ENCODE results near the gene RHOBTB1. TPM values are rescaled to one million over a fixed set of nuclear protein-coding genes. Genes with fewer than 3 reads are reported as not detected.

The RHOBTB1 gene
- total RNA-seq, 2 experiments from 2014 or later = not detected

DNA sequence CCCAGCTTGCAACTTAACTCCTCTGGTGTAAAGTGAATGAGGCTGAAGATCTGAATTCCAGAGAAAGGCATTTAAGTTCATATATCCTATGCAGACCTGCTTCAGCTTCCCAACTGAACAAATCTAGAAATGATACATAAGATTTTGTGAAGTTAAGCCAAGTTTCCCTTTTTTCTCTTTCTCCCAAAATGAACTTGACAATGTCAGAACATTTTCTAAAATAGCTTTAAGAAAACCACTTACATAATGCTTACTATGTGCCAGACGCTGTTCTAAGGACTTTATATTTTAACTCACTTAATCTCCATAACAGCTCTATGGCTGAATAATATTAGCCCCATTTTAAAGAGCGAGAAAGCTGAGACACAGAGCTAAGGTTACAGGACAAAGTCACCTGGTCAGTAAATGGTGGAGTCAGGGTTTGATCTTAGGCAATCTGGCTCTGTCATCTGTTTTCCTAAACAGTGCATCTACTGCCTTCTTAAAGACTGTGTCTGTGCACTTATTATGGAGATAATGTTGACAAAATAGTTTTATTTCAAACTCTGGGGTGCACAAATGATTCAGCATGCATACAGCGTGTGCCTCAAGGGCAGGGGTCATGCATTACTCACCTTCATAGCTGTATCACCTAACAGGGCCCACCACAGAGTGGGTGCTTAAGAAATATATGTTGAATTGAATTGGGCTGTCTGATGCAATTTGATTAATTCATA lies 66.8 kb downstream of the RHOBTB1 start:
- no peaks in the 10 kb centered on the region for H3K79me2 ChIP-seq (ENCODE audit: insufficient read depth, low read depth, low read length)
- H2AFZ ChIP-seq (ENCODE audit: low read length) = no peak overlapping the region
- POLR2A ChIA-PET = interaction anchor here (0.6 to 1.7 kb wide), 3 partner anchors 17 to 416 kb away, joined by 3 to 5 read pairs (median 4); no protein-coding TSS in a partner anchor
- H3K9me2 ChIP-seq (ENCODE audit: insufficient read depth, low read length) = no peaks in the 10 kb centered on the region
- H4K20me1 ChIP-seq (ENCODE audit: insufficient read depth, low read length) = no peaks in the 10 kb centered on the region
- H3K9me3 ChIP-seq (ENCODE audit: low read length) = no peaks in the 10 kb centered on the region
- intact Hi-C loops (cut with micrococcal nuclease; ENCODE audit: unreplicated experiment) = no loop called here
- no peaks in the 10 kb centered on the region for H3K4me1 ChIP-seq (ENCODE audit: insufficient read depth, low read length, poor library complexity, severe bottlenecking)
- no peak overlapping the region for H3K4me3 ChIP-seq (ENCODE audit: low read depth, low read length, poor library complexity, severe bottlenecking)
- CTCF ChIA-PET (ENCODE audit: unreplicated experiment) = no interaction called here
- H3K4me2 ChIP-seq (ENCODE audit: low read length) = no peak overlapping the region
- no TSS peak for BruUV-seq (replicated peaks)
- no peak overlapping the region for H3K27ac ChIP-seq (ENCODE audit: low read depth, low read length, poor library complexity, severe bottlenecking)
- TF ChIP-seq CTCF (conservative IDR thresholded peaks at IDR 0.05; ENCODE audit: low read length) = no peak
- TF ChIP-seq EZH2phosphoT487 (IDR thresholded peaks at IDR 0.05; ENCODE audit: borderline replicate concordance, low read depth, low read length) = no peak
- no peak for DNase-seq (ENCODE audit: low spot score)
- H3K36me3 ChIP-seq (ENCODE audit: insufficient read depth, low read length) = no peaks in the 10 kb centered on the region

- no TSS peak for BruUV-seq (replicated peaks)
- Histone ChIP-seq H3K79me2 (ENCODE audit: insufficient read depth, low read depth, low read length) (no peaks in the 10 kb centered on the region), H3K9me2 (ENCODE audit: insufficient read depth, low read length) (no peaks in the 10 kb centered on the region), H3K27ac (ENCODE audit: low read depth, low read length, poor library complexity, severe bottlenecking) (no peak overlapping the region), H4K20me1 (ENCODE audit: insufficient read depth, low read length) (no peaks in the 10 kb centered on the region), H3K4me2 (ENCODE audit: low read length) (no peak overlapping the region), H3K4me3 (ENCODE audit: low read depth, low read length, poor library complexity, severe bottlenecking) (no peak overlapping the region), H2AFZ (ENCODE audit: low read length) (no peak overlapping the region), H3K9me3 (ENCODE audit: low read length) (no peaks in the 10 kb centered on the region), H3K36me3 (ENCODE audit: insufficient read depth, low read length) (no peaks in the 10 kb centered on the region), H3K4me1 (ENCODE audit: insufficient read depth, low read length, poor library complexity, severe bottlenecking) (no peaks in the 10 kb centered on the region)
- DNase-seq (ENCODE audit: low spot score) = no peak
- intact Hi-C loops (cut with micrococcal nuclease; ENCODE audit: unreplicated experiment) = no loop called here
- TF ChIP-seq EZH2phosphoT487 (IDR thresholded peaks at IDR 0.05; ENCODE audit: borderline replicate concordance, low read depth, low read length) = no peak
- TF ChIP-seq CTCF (conservative IDR thresholded peaks at IDR 0.05; ENCODE audit: low read length) = no peak
- CTCF ChIA-PET (ENCODE audit: unreplicated experiment) = no interaction called here
- POLR2A ChIA-PET = no interaction called here
These were observed 70.2 kb downstream of the RHOBTB1 start for GRCh38 chr10:60873758-60874157.

DNA sequence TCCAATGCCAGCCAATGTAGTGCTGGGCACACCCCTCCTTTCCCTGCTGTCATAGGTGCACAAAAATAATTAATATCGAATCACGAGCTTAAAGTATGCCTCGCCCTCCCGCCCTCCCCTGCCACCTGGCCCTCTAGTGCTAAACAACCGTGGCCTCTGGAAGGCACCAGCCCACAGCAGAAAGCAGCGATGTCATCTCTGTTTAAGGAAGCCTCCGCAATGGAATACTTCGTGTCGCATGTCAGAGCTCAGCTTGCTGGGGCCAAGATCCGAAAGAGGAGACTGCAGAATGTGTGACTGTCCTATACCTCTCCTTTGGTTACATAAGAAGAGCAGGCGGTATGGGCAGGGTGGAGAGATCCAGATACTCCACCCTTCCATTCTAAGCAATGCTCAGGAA lies 71.5 kb downstream of the RHOBTB1 start:
- Histone ChIP-seq H3K4me1 (ENCODE audit: insufficient read depth, low read length, poor library complexity, severe bottlenecking) (no peaks in the 10 kb centered on the region), H3K4me2 (ENCODE audit: low read length) (no peak overlapping the region)

More for the DNA sequence above, 71.5 kb downstream of the RHOBTB1 start:
- Histone ChIP-seq H3K4me3 (ENCODE audit: low read depth, low read length, poor library complexity, severe bottlenecking) (no peak overlapping the region), H3K9me3 (ENCODE audit: low read length) (no peaks in the 10 kb centered on the region), H2AFZ (ENCODE audit: low read length) (no peak overlapping the region), H4K20me1 (ENCODE audit: insufficient read depth, low read length) (no peaks in the 10 kb centered on the region), H3K27ac (ENCODE audit: low read depth, low read length, poor library complexity, severe bottlenecking) (no peak overlapping the region), H3K36me3 (ENCODE audit: insufficient read depth, low read length) (no peaks in the 10 kb centered on the region), H3K9me2 (ENCODE audit: insufficient read depth, low read length) (no peaks in the 10 kb centered on the region), H3K79me2 (ENCODE audit: insufficient read depth, low read depth, low read length) (no peaks in the 10 kb centered on the region)
- intact Hi-C loops (cut with micrococcal nuclease; ENCODE audit: unreplicated experiment) = no loop called here
- no TSS peak for BruUV-seq (replicated peaks)
- DNase-seq (ENCODE audit: low spot score) = no peak
- POLR2A ChIA-PET = no interaction called here
- CTCF ChIA-PET (ENCODE audit: unreplicated experiment) = no interaction called here
- TF ChIP-seq EZH2phosphoT487 (IDR thresholded peaks at IDR 0.05; ENCODE audit: borderline replicate concordance, low read depth, low read length) (no peak), CTCF (conservative IDR thresholded peaks at IDR 0.05; ENCODE audit: low read length) (no peak)

All from OCI-LY7 (cell line).